Activated T-cell treated with anti-CD3 and anti-CD28 coated beads, Interleukin-2, amount 50 U/mL, for 48 hours (primary cell): ENCODE measurements around the gene MALRD1.

Experiments
- DNase-seq, 2 experiments: peaks; one replicate each; pipeline ENCODE4 v3.0.0-alpha.2; 2020

Gene MALRD1

GRCh38 chr10:19111501-19112267 lies 63.1 kb downstream of the MALRD1 start:
- DNase-seq, result no peak

- no peak for DNase-seq
Observed at GRCh38 chr10:19117438-19117837, 68.8 kb downstream of the MALRD1 start.

GRCh38 chr10:19119191-19119590 lies 70.6 kb downstream of the MALRD1 start:
- DNase-seq, result no peak

- no peak for DNase-seq
Observed at GRCh38 chr10:19120381-19120908, 71.8 kb downstream of the MALRD1 start.

GRCh38 chr10:19133992-19134391 lies 85.4 kb downstream of the MALRD1 start:
- no peak for DNase-seq

GRCh38 chr10:19142967-19143366 lies 94.4 kb downstream of the MALRD1 start:
- no peak for DNase-seq

GRCh38 chr10:19144206-19144605 lies 95.6 kb downstream of the MALRD1 start:
- DNase-seq, result no peak

- DNase-seq, result no peak
Observed at GRCh38 chr10:19154375-19154774, 105.8 kb downstream of the MALRD1 start.

- DNase-seq, result no peak
Observed at GRCh38 chr10:19158358-19158757, 109.8 kb downstream of the MALRD1 start.

GRCh38 chr10:19158870-19159269 lies 110.3 kb downstream of the MALRD1 start:
- no peak for DNase-seq

GRCh38 chr10:19164461-19164860 lies 115.9 kb downstream of the MALRD1 start:
- DNase-seq, result no peak

- no peak for DNase-seq
Observed at GRCh38 chr10:19168584-19168983, 120.0 kb downstream of the MALRD1 start.

GRCh38 chr10:19169041-19169440 lies 120.4 kb downstream of the MALRD1 start:
- no peak for DNase-seq

- no peak for DNase-seq
Observed at GRCh38 chr10:19169684-19170083, 121.1 kb downstream of the MALRD1 start.

- DNase-seq, result no peak
Observed at GRCh38 chr10:19178675-19179074, 130.1 kb downstream of the MALRD1 start.

GRCh38 chr10:19184891-19185290 lies 136.3 kb downstream of the MALRD1 start:
- DNase-seq, result no peak

GRCh38 chr10:19194866-19195265 lies 146.3 kb downstream of the MALRD1 start:
- no peak for DNase-seq

- no peak for DNase-seq
Observed at GRCh38 chr10:19195698-19196097, 147.1 kb downstream of the MALRD1 start.

GRCh38 chr10:19200211-19200610 lies 151.6 kb downstream of the MALRD1 start:
- DNase-seq, result no peak

GRCh38 chr10:19204246-19204917 lies 155.8 kb downstream of the MALRD1 start:
- no peak for DNase-seq

GRCh38 chr10:19209319-19209718 lies 160.7 kb downstream of the MALRD1 start:
- DNase-seq, result no peak

- DNase-seq, result no peak
Observed at GRCh38 chr10:19212590-19212989, 164.0 kb downstream of the MALRD1 start.

- DNase-seq, result no peak
Observed at GRCh38 chr10:19221216-19221615, 172.6 kb downstream of the MALRD1 start.

- DNase-seq, result no peak
Observed at GRCh38 chr10:19226025-19226424, 177.4 kb downstream of the MALRD1 start.
